HEK293 (cell line): ENCODE data around the gene HES1.

ENCODE experiments used
- GLIS2 ChIP-seq: fragments of 450-650 bp; formaldehyde crosslinking; IDR thresholded peaks from 2 replicates; pipeline ENCODE4 v1.5.1; 2016; ENCODE audit warnings: missing biosample characterization, missing genetic modification characterization
- KLF16 ChIP-seq: fragments of 450-650 bp; formaldehyde crosslinking; IDR thresholded peaks from 2 replicates; pipeline ENCODE4 v1.5.1; 2017; ENCODE audit warnings: missing biosample characterization, missing genetic modification characterization
- KLF17 ChIP-seq: fragments of 450-650 bp; formaldehyde crosslinking; IDR thresholded peaks from 2 replicates; pipeline ENCODE4 v1.5.1; 2016; ENCODE audit warnings: missing biosample characterization, missing genetic modification characterization
- PRDM10 ChIP-seq: fragments of 450-650 bp; formaldehyde crosslinking; IDR thresholded peaks from 2 replicates; pipeline ENCODE4 v1.5.1; 2016; ENCODE audit warnings: missing biosample characterization, missing genetic modification characterization
- REST ChIP-seq: fragments of 450-650 bp; formaldehyde crosslinking; IDR thresholded peaks from 2 replicates; pipeline ENCODE4 v1.5.1; 2016; ENCODE audit warnings: missing biosample characterization, missing genetic modification characterization
- ZBTB44 ChIP-seq: fragments of 450-650 bp; IDR thresholded peaks from 2 replicates; pipeline ENCODE4 v1.5.1; 2018; ENCODE audit warnings: missing biosample characterization, mild to moderate bottlenecking, missing genetic modification characterization
- ZBTB6 ChIP-seq: fragments of 450-650 bp; formaldehyde crosslinking; IDR thresholded peaks from 2 replicates; pipeline ENCODE4 v1.5.1; 2017; ENCODE audit warnings: missing biosample characterization, missing genetic modification characterization
- ZFP37 ChIP-seq: fragments of 450-650 bp; formaldehyde crosslinking; IDR thresholded peaks from 2 replicates; pipeline ENCODE4 v1.5.1; 2016; ENCODE audit warnings: missing biosample characterization, missing genetic modification characterization
- ZNF112 ChIP-seq: fragments of 450-650 bp; formaldehyde crosslinking; IDR thresholded peaks from 2 replicates; pipeline ENCODE4 v1.5.0; 2017; ENCODE audit warnings: missing biosample characterization, missing genetic modification characterization
- ZNF138 ChIP-seq: fragments of 450-650 bp; formaldehyde crosslinking; IDR thresholded peaks from 2 replicates; pipeline ENCODE4 v1.5.1; 2016; ENCODE audit warnings: missing biosample characterization, missing genetic modification characterization, borderline replicate concordance
- ZNF155 ChIP-seq: fragments of 450-650 bp; formaldehyde crosslinking; IDR thresholded peaks from 2 replicates; pipeline ENCODE4 v1.5.1; 2016; ENCODE audit warnings: missing biosample characterization, missing genetic modification characterization
- ZNF157 ChIP-seq: fragments of 450-650 bp; formaldehyde crosslinking; IDR thresholded peaks from 2 replicates; pipeline ENCODE4 v1.5.1; 2016; ENCODE audit warnings: missing biosample characterization, missing genetic modification characterization
- ZNF175 ChIP-seq: fragments of 450-650 bp; formaldehyde crosslinking; IDR thresholded peaks from 2 replicates; pipeline ENCODE4 v1.5.1; 2016; ENCODE audit warnings: missing biosample characterization, missing genetic modification characterization
- ZNF19 ChIP-seq: fragments of 450-650 bp; formaldehyde crosslinking; IDR thresholded peaks from 2 replicates; pipeline ENCODE4; 2016; ENCODE audit warnings: missing biosample characterization, missing genetic modification characterization, low read depth
- ZNF302 ChIP-seq: fragments of 450-650 bp; formaldehyde crosslinking; IDR thresholded peaks from 2 replicates; pipeline ENCODE4 v1.5.1; 2016; ENCODE audit warnings: missing biosample characterization, missing genetic modification characterization, low read depth
- ZNF37A ChIP-seq: fragments of 450-650 bp; IDR thresholded peaks from 2 replicates; pipeline ENCODE4 v1.5.1; 2018; ENCODE audit warnings: missing biosample characterization, missing genetic modification characterization
- ZNF510 ChIP-seq: fragments of 450-650 bp; formaldehyde crosslinking; IDR thresholded peaks from 2 replicates; pipeline ENCODE4 v1.5.1; 2018; ENCODE audit warnings: mild to moderate bottlenecking, missing genetic modification characterization, missing biosample characterization; ENCODE audit not compliant: insufficient replicate concordance
- ZNF544 ChIP-seq: fragments of 450-650 bp; formaldehyde crosslinking; IDR thresholded peaks from 2 replicates; pipeline ENCODE4 v1.5.0; 2017; ENCODE audit warnings: missing biosample characterization, missing genetic modification characterization
- ZNF548 ChIP-seq: fragments of 450-650 bp; formaldehyde crosslinking; IDR thresholded peaks from 2 replicates; pipeline ENCODE4 v1.5.1; 2016; ENCODE audit warnings: missing biosample characterization, missing genetic modification characterization
- ZNF580 ChIP-seq: fragments of 450-650 bp; formaldehyde crosslinking; IDR thresholded peaks from 2 replicates; pipeline ENCODE4 v1.5.1; 2016; ENCODE audit warnings: missing biosample characterization, missing genetic modification characterization
- ZNF677 ChIP-seq: fragments of 450-650 bp; IDR thresholded peaks from 2 replicates; pipeline ENCODE4 v1.5.0; 2018; ENCODE audit warnings: missing biosample characterization, mild to moderate bottlenecking, missing genetic modification characterization, moderate library complexity
- ZNF701 ChIP-seq: fragments of 450-650 bp; formaldehyde crosslinking; IDR thresholded peaks from 2 replicates; pipeline ENCODE4 v1.5.1; 2016; ENCODE audit warnings: missing biosample characterization, missing genetic modification characterization
- ZNF843 ChIP-seq: fragments of 450-650 bp; formaldehyde crosslinking; IDR thresholded peaks from 2 replicates; pipeline ENCODE4 v1.5.1; 2016; ENCODE audit warnings: missing biosample characterization, missing genetic modification characterization
- ZSCAN16 ChIP-seq: fragments of 450-650 bp; formaldehyde crosslinking; IDR thresholded peaks from 2 replicates; pipeline ENCODE4 v1.5.1; 2016; ENCODE audit warnings: missing biosample characterization, missing genetic modification characterization
- ZSCAN4 ChIP-seq: fragments of 450-650 bp; formaldehyde crosslinking; IDR thresholded peaks from 2 replicates; pipeline ENCODE4 v1.5.1; 2017; ENCODE audit warnings: missing biosample characterization, missing genetic modification characterization

Gene HES1

GRCh38 chr3:194089357-194090177, 46.4 kb upstream of the HES1 start (continued):
- TF ChIP-seq PRDM10: peak; percentile 80
- TF ChIP-seq ZNF548 (tag by site-specific recombination): no peak
- no peak for TF ChIP-seq ZNF544 (tag by site-specific recombination)
- no peak for TF ChIP-seq ZNF37A (tag by site-specific recombination)
- TF ChIP-seq ZNF112: no peak
- no peak for TF ChIP-seq KLF16 (tag by site-specific recombination)
- no peak for TF ChIP-seq ZNF677
- TF ChIP-seq GLIS2 (tag by site-specific recombination): peak; percentile 93
- TF ChIP-seq ZSCAN4 (tag by site-specific recombination): peak; percentile 40; the same call in 1 of the 2 replicates
- no peak for TF ChIP-seq ZNF175
- 0 out of 2 replicates have a peak, but pooled peaks have one; percentile 26 for TF ChIP-seq ZNF701
- TF ChIP-seq ZBTB44 (tag by site-specific recombination): peak; percentile 93
- TF ChIP-seq ZBTB6 (tag by site-specific recombination): peak; percentile 50; the same call in 1 of the 2 replicates
- no peak for TF ChIP-seq ZNF155
- no peak for TF ChIP-seq ZSCAN16 (tag by site-specific recombination)
- TF ChIP-seq ZNF19 (tag by site-specific recombination): no peak
- TF ChIP-seq ZNF157: no peak
- peak; percentile 98 for TF ChIP-seq KLF17 (tag by site-specific recombination)
- TF ChIP-seq ZNF138 (tag by site-specific recombination): no peak
- TF ChIP-seq ZNF510 (tag by site-specific recombination): no peak
- peak; percentile 89 for TF ChIP-seq ZFP37 (tag by site-specific recombination)
- TF ChIP-seq ZNF843 (tag by site-specific recombination): peak; percentile 63; the same call in 1 of the 2 replicates
- no peak; the same call in 1 of the 2 replicates for TF ChIP-seq REST (tag by site-specific recombination)
- TF ChIP-seq ZNF302 (tag by site-specific recombination): no peak
- TF ChIP-seq ZNF580 (tag by site-specific recombination): no peak
